GM12878 (cell line): ENCODE data around the gene NECTIN1. TPM values are rescaled to one million over a fixed set of nuclear protein-coding genes. Genes with fewer than 3 reads are reported as not detected.

Source experiments
- ATAC-seq: fragments of 200-7000 bp; cut with Tn5 transposase; 3 replicates; pipeline ENCODE4 v1.9.1; 2020; ENCODE audit warnings: mild to moderate bottlenecking, moderate library complexity
- BruUV-seq: library from RNA; stranded (reverse); fragments of 400-500 nt; replicated peaks from 2 replicates; lab custom pipeline; 2021; lab: Mats Ljungman, UMichigan
- CTCF ChIA-PET: fragments of 300-600 bp; sonication (Branson Sonifier 250); formaldehyde crosslinking; extraction: SDS; loops from one replicate; lab custom pipeline; 2021; ENCODE audit warnings: inconsistent platforms; lab: Yijun Ruan, JAX
- POLR2A ChIA-PET: fragments of 350-600 bp; formaldehyde crosslinking; extraction: SDS; loops from one replicate; lab custom pipeline; 2021; ENCODE audit warnings: inconsistent platforms; lab: Charles Lee
- RAD21 ChIA-PET: fragments of 300-600 bp; sonication (Branson Sonifier 250); formaldehyde crosslinking; loops from one replicate; lab custom pipeline; 2023; ENCODE audit warnings: antibody characterized with exemption; ENCODE audit not compliant: unreplicated experiment; lab: Charles Lee
- SMC1A ChIA-PET: fragments of 300-600 bp; sonication (Branson Sonifier 250); formaldehyde crosslinking; loops from one replicate; lab custom pipeline; 2023; ENCODE audit not compliant: unreplicated experiment, uncharacterized antibody; lab: Charles Lee
- DNase-seq: peaks from one replicate; pipeline ENCODE4 v3.0.0-alpha.2; 2011; ENCODE audit warnings: low read depth, low spot score
- FAIRE-seq: peaks from 3 replicates; lab custom pipeline; 2011; peaks lifted over from hg19 to GRCh38; lab: Jason Lieb, UNC
- H2AFZ ChIP-seq: 2 replicates; pipeline ENCODE4 v1.6.0; 2011; ENCODE audit warnings: low read depth, low read length, control low read depth; ENCODE audit not compliant: control insufficient read depth
- H3K27ac ChIP-seq: 2 replicates; pipeline ENCODE4 v1.5.1; 2011; ENCODE audit warnings: control low read depth; ENCODE audit not compliant: control insufficient read depth, insufficient read depth
- H3K27me3 ChIP-seq, 2 experiments: replicated peaks in 1 of 2; 2 replicates each; pipeline versions ENCODE4 v1.6.0 to v1.6.1; 2011; ENCODE audit warnings: low read length in 1 of 2; ENCODE audit not compliant: control insufficient read depth in 2 of 2, insufficient read depth in 2 of 2
- H3K36me3 ChIP-seq, 2 experiments: 2 replicates each; pipeline ENCODE4 v1.5.1; 2011; ENCODE audit warnings: low read length in 1 of 2; ENCODE audit not compliant: control insufficient read depth in 2 of 2, insufficient read depth in 2 of 2
- H3K4me1 ChIP-seq: 2 replicates; pipeline ENCODE4 v1.6.1; 2011; ENCODE audit warnings: mild to moderate bottlenecking, low read length, moderate library complexity, mixed read lengths; ENCODE audit not compliant: control insufficient read depth, insufficient read depth
- H3K4me2 ChIP-seq: 2 replicates; pipeline ENCODE4 v1.6.0; 2011; ENCODE audit warnings: control low read depth; ENCODE audit not compliant: control insufficient read depth, insufficient read depth
- H3K4me3 ChIP-seq: fragments of 200-600 bp; sonication (generic); 2 replicates; pipeline ENCODE4 v1.5.1; 2016
- H3K79me2 ChIP-seq: 2 replicates; pipeline ENCODE4 v1.6.0; 2011; ENCODE audit warnings: low read length; ENCODE audit not compliant: control insufficient read depth, insufficient read depth
- H3K9ac ChIP-seq: 2 replicates; pipeline ENCODE4 v1.8.0; 2011; ENCODE audit warnings: low read length, control low read depth, mixed read lengths; ENCODE audit not compliant: control insufficient read depth, insufficient read depth
- H3K9me3 ChIP-seq: replicated peaks from 3 replicates; pipeline ENCODE4 v1.5.1; 2011; ENCODE audit warnings: mild to moderate bottlenecking, low read length; ENCODE audit not compliant: control insufficient read depth, insufficient read depth
- H4K20me1 ChIP-seq: 2 replicates; pipeline ENCODE4 v1.6.0; 2011; ENCODE audit not compliant: control insufficient read depth, insufficient read depth
- ASH2L ChIP-seq: fragments of 300-600, 200-600 bp; sonication (generic); IDR thresholded peaks from 2 replicates; pipeline ENCODE4 v1.6.1; 2017; ENCODE audit warnings: low read depth, mild to moderate bottlenecking, borderline replicate concordance
- CBFB ChIP-seq: IDR thresholded peaks from 2 replicates; pipeline ENCODE4 v1.6.1; 2016; ENCODE audit warnings: antibody characterized with exemption, low read depth
- CEBPB ChIP-seq, 2 experiments: fragments of 150-350 bp in 1 of 2; IDR thresholded peaks; 2 replicates each; pipeline ENCODE4 v1.6.1; 2012 to 2014; ENCODE audit warnings: low read depth in 2 of 2, low read length in 2 of 2, borderline replicate concordance in 1 of 2, inconsistent platforms in 1 of 2
- MTA3 ChIP-seq: IDR thresholded peaks from 2 replicates; pipeline ENCODE4 v1.6.1; 2012; ENCODE audit warnings: low read length, inconsistent platforms, borderline replicate concordance
- POU2F2 ChIP-seq: IDR thresholded peaks from 3 replicates; pipeline ENCODE4 v1.6.1; 2011; ENCODE audit warnings: low read depth, mild to moderate bottlenecking, low read length, borderline replicate concordance
- RB1 ChIP-seq: fragments of 450-650 bp; formaldehyde crosslinking; IDR thresholded peaks from 2 replicates; pipeline ENCODE4 v1.6.1; 2017; ENCODE audit warnings: mild to moderate bottlenecking, borderline replicate concordance
- WGBS: methylation state at CpG from one replicate; pipeline ENCODE4 v1.1.6; 2016; ENCODE audit warnings: low lambda C conversion rate; ENCODE audit not compliant: insufficient replicate concordance, insufficient coverage; ENCODE audit errors: missing lambda C conversion rate; 5-methylcytosine and 5-hydroxymethylcytosine counted together
- in situ Hi-C: fragments of 300-500 bp; cut with MboI; formaldehyde crosslinking; loops from 9 replicates; pipeline ENCODE4 v1.14.3; 2018; ENCODE audit warnings: mixed read lengths
- intact Hi-C: fragments of 100-400 bp; cut with micrococcal nuclease; formaldehyde crosslinking; loops from one replicate; pipeline ENCODE4 v1.14.2; 2022; ENCODE audit not compliant: unreplicated experiment
- polyA plus RNA-seq, 11 experiments: library from polyadenylated mRNA; depleted of rRNA in 4 of 11; unstranded in 6 of 11; stranded (reverse) in 5 of 11; fragments of >200 nt; fragmentation: Nextera tagmentation in 4 of 11; fragmentation: Illumina TruSeq in 1 of 11; extraction: Ambion mirVana in 4 of 11; extraction: Trizol in 1 of 11; gene quantifications; 1 replicate in 1 of 11; 2 replicates in 10 of 11; pipeline versions ENCODE4 v1.2.1 to v1.2.3, GENCODE V29; 2011 to 2016; ENCODE audit warnings: inconsistent platforms in 2 of 11, missing spikeins in 2 of 11, low read depth in 1 of 11
- total RNA-seq, 4 experiments: library from RNA; depleted of rRNA in 3 of 4; stranded (reverse); fragments of >200 nt in 3 of 4; fragmentation: Illumina TruSeq in 1 of 4; extraction: Trizol in 1 of 4; gene quantifications; 2 replicates each; pipeline versions ENCODE4 v1.2.1 to v1.2.3, GENCODE V29; 2013 to 2021
- TF ChIP-seq, protein P1 (sequence below): fragments of 150-350 bp; IDR thresholded peaks from 2 replicates; pipeline ENCODE4 v1.6.1; 2014; ENCODE audit warnings: mild to moderate bottlenecking, low read depth, low read length
- TF ChIP-seq, protein P2 (sequence below): fragments of 450-650 bp; IDR thresholded peaks from 2 replicates; pipeline ENCODE4 v1.6.1; 2017; ENCODE audit warnings: mild to moderate bottlenecking, moderate library complexity
- TF ChIP-seq, protein P3 (sequence below): IDR thresholded peaks from 2 replicates; pipeline ENCODE4 v1.6.1; 2011; ENCODE audit warnings: mild to moderate bottlenecking, low read depth, low read length, moderate library complexity; ENCODE audit not compliant: insufficient replicate concordance
- TF ChIP-seq, protein P4 (sequence below): IDR thresholded peaks from 2 replicates; pipeline ENCODE4 v1.6.1; 2012; ENCODE audit warnings: improper control_type of control experiment, low read depth, low read length; ENCODE audit not compliant: insufficient replicate concordance

Gene NECTIN1
- total and polyA plus RNA-seq, 10 of the 15 experiments (the other 5 are each of a cell fraction or from before 2014, with no cell fraction given) = 0.97 to 9.2 (median 2.3) TPM

DNA sequence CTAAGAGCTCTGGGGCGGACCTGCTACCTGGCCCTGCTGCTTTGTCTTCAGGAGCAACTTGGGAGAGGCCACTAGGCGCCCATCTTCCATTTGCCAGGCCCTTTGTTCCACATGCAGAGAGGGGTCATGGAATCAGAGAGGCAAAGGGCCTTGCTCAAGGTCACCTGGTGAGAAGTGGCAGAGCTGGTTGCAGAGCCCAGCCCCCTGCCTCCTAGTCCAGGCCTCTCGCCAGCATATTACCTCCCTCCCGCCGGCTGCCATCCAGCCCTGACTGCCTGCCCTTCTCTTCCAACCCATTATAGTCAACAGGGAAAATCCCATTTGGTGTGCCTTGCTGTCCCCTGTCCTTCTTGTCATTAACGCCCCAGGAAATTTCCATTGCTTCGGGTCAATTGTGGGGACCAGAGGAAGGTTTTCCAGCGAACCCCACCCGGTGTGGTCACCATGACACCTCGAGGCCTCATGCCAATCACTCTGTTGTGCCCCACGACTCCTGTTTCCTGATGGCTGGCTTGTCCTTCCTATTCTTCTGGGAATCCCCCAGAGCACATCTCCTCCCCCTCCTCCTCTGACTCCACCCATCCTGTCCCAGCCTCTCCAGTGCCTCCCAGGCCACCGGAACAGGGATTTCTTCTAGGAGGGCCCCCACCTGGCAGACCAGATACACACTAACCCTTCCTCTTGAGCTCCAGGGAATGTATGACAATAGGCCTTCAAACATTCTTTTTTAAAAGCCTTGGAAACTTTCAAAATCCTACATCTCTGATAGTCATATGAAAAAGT lies 77.0 kb downstream of the NECTIN1 start:
- CTCF ChIA-PET = no interaction called here
- no peak overlapping the region for H3K9ac ChIP-seq
- no peak overlapping the region for H3K4me2 ChIP-seq
- POLR2A ChIA-PET = no interaction called here
- 43% methylated on average over 12 of the region's 12 CpGs for WGBS
- no peaks in the 10 kb centered on the region for H3K27me3 ChIP-seq
- no peak for FAIRE-seq
- no peak overlapping the region for H2AFZ ChIP-seq
- H3K9me3 ChIP-seq = no peaks in the 10 kb centered on the region
- in situ Hi-C loops (no loop called here), intact Hi-C loops (no loop called here)
- H3K79me2 ChIP-seq = no peaks in the 10 kb centered on the region
- no peak for DNase-seq
- SMC1A ChIA-PET = interaction anchor here (1.4 kb wide), 1 partner anchor 10 kb away, joined by 3 read pairs; no protein-coding TSS in a partner anchor
- ATAC-seq = no peak
- H3K4me3 ChIP-seq = no peak overlapping the region
- H3K36me3 ChIP-seq = no peaks in the 10 kb centered on the region
- RAD21 ChIA-PET = no interaction called here
- H3K27ac ChIP-seq = no peak overlapping the region
- H4K20me1 ChIP-seq = no peaks in the 10 kb centered on the region
- BruUV-seq = no TSS peak
- H3K4me1 ChIP-seq = no peaks in the 10 kb centered on the region
- TF ChIP-seq, protein P1, sequence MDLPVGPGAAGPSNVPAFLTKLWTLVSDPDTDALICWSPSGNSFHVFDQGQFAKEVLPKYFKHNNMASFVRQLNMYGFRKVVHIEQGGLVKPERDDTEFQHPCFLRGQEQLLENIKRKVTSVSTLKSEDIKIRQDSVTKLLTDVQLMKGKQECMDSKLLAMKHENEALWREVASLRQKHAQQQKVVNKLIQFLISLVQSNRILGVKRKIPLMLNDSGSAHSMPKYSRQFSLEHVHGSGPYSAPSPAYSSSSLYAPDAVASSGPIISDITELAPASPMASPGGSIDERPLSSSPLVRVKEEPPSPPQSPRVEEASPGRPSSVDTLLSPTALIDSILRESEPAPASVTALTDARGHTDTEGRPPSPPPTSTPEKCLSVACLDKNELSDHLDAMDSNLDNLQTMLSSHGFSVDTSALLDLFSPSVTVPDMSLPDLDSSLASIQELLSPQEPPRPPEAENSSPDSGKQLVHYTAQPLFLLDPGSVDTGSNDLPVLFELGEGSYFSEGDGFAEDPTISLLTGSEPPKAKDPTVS = no peak
- no peak for TF ChIP-seq POU2F2
- no peak for TF ChIP-seq CBFB
- TF ChIP-seq, protein P2, sequence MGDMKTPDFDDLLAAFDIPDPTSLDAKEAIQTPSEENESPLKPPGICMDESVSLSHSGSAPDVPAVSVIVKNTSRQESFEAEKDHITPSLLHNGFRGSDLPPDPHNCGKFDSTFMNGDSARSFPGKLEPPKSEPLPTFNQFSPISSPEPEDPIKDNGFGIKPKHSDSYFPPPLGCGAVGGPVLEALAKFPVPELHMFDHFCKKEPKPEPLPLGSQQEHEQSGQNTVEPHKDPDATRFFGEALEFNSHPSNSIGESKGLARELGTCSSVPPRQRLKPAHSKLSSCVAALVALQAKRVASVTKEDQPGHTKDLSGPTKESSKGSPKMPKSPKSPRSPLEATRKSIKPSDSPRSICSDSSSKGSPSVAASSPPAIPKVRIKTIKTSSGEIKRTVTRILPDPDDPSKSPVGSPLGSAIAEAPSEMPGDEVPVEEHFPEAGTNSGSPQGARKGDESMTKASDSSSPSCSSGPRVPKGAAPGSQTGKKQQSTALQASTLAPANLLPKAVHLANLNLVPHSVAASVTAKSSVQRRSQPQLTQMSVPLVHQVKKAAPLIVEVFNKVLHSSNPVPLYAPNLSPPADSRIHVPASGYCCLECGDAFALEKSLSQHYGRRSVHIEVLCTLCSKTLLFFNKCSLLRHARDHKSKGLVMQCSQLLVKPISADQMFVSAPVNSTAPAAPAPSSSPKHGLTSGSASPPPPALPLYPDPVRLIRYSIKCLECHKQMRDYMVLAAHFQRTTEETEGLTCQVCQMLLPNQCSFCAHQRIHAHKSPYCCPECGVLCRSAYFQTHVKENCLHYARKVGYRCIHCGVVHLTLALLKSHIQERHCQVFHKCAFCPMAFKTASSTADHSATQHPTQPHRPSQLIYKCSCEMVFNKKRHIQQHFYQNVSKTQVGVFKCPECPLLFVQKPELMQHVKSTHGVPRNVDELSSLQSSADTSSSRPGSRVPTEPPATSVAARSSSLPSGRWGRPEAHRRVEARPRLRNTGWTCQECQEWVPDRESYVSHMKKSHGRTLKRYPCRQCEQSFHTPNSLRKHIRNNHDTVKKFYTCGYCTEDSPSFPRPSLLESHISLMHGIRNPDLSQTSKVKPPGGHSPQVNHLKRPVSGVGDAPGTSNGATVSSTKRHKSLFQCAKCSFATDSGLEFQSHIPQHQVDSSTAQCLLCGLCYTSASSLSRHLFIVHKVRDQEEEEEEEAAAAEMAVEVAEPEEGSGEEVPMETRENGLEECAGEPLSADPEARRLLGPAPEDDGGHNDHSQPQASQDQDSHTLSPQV = no peak
- TF ChIP-seq, protein P3, sequence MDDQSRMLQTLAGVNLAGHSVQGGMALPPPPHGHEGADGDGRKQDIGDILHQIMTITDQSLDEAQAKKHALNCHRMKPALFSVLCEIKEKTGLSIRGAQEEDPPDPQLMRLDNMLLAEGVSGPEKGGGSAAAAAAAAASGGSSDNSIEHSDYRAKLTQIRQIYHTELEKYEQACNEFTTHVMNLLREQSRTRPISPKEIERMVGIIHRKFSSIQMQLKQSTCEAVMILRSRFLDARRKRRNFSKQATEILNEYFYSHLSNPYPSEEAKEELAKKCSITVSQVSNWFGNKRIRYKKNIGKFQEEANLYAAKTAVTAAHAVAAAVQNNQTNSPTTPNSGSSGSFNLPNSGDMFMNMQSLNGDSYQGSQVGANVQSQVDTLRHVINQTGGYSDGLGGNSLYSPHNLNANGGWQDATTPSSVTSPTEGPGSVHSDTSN = no peak
- TF ChIP-seq RB1 = no peak
- no peak for TF ChIP-seq ASH2L
- TF ChIP-seq MTA3 = no peak
- TF ChIP-seq CEBPB (IDR thresholded peaks at IDR 0.05; ENCODE audit: borderline replicate concordance in 1 of 2, low read depth in 2 of 2, low read length in 2 of 2) = no peak
- TF ChIP-seq, protein P4, sequence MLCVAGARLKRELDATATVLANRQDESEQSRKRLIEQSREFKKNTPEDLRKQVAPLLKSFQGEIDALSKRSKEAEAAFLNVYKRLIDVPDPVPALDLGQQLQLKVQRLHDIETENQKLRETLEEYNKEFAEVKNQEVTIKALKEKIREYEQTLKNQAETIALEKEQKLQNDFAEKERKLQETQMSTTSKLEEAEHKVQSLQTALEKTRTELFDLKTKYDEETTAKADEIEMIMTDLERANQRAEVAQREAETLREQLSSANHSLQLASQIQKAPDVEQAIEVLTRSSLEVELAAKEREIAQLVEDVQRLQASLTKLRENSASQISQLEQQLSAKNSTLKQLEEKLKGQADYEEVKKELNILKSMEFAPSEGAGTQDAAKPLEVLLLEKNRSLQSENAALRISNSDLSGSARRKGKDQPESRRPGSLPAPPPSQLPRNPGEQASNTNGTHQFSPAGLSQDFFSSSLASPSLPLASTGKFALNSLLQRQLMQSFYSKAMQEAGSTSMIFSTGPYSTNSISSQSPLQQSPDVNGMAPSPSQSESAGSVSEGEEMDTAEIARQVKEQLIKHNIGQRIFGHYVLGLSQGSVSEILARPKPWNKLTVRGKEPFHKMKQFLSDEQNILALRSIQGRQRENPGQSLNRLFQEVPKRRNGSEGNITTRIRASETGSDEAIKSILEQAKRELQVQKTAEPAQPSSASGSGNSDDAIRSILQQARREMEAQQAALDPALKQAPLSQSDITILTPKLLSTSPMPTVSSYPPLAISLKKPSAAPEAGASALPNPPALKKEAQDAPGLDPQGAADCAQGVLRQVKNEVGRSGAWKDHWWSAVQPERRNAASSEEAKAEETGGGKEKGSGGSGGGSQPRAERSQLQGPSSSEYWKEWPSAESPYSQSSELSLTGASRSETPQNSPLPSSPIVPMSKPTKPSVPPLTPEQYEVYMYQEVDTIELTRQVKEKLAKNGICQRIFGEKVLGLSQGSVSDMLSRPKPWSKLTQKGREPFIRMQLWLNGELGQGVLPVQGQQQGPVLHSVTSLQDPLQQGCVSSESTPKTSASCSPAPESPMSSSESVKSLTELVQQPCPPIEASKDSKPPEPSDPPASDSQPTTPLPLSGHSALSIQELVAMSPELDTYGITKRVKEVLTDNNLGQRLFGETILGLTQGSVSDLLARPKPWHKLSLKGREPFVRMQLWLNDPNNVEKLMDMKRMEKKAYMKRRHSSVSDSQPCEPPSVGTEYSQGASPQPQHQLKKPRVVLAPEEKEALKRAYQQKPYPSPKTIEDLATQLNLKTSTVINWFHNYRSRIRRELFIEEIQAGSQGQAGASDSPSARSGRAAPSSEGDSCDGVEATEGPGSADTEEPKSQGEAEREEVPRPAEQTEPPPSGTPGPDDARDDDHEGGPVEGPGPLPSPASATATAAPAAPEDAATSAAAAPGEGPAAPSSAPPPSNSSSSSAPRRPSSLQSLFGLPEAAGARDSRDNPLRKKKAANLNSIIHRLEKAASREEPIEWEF = no peak
